Cardiac fibroblast (primary cell): Measurements from ENCODE around the gene IL19.
A peak's percentile ranks its signal among the peaks of the same experiment; 100 is the strongest.

Source experiments
- DNase-seq, 2 donors: peaks; one replicate each; pipeline versions ENCODE4 v3.0.0 to v3.0.0-alpha.2; 2010; ENCODE audit warnings: low read depth in 2 of 2
- H3K4me3 ChIP-seq, 2 donors: replicated peaks in 1 of 2; 1 replicate in 1 of 2; 2 replicates in 1 of 2; pipeline ENCODE4 v1.5.1; 2011; ENCODE audit warnings: low read depth in 2 of 2, low read length in 2 of 2, mild to moderate bottlenecking in 2 of 2, moderate library complexity in 1 of 2
- CTCF ChIP-seq: IDR thresholded peaks from one replicate; pipeline ENCODE4 v1.5.1; 2011; ENCODE audit warnings: low read depth, mild to moderate bottlenecking, low read length, inconsistent platforms

The IL19 gene

GRCh38 chr1:206805357-206805756 lies 34.8 kb downstream of the IL19 start:
- H3K4me3 ChIP-seq, result no peak overlapping the region
- DNase-seq, result no peak
- TF ChIP-seq CTCF, result no peak

GRCh38 chr1:206808615-206809014 lies 38.0 kb downstream of the IL19 start:
- TF ChIP-seq CTCF, result peak; percentile 52
- DNase-seq, result peak; percentile 59 to 66

DNA sequence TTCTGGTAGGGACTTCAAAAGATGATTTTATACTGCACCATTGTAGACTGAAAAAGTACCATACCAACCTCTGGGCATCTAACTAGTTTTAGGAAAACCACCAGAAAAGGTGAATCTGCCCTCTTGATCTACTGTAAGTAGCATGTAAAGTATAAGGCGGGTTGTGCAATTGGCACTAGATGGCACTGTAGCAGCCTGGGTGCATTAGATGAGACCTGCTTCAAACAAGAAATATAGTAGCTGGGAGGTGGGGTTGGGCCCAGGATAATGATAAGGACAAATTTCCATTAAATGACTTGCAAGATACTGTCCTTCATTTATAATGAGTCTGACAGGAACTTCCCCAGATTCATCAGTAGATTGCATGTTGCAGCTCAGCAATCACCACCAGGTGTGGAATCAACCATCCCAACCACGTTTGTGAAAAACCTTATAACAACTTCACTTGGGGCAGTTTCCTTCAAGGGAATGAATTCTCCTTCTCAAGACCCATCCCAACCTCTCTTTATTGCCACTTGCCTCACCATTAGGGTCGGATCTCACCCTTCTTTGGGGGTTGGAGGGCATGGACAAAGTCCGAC lies 39.0 kb downstream of the IL19 start:
- peak; percentile 68 to 74 for DNase-seq
- H3K4me3 ChIP-seq, result no peak overlapping the region
- TF ChIP-seq CTCF, result peak; percentile 54

More at GRCh38 chr1:206808615-206809014, 38.0 kb downstream of the IL19 start:
- H3K4me3 ChIP-seq, result no peak overlapping the region

GRCh38 chr1:206812471-206812870 lies 41.9 kb downstream of the IL19 start:
- no peak for TF ChIP-seq CTCF
- DNase-seq, result no peak
- no peak overlapping the region for H3K4me3 ChIP-seq

- TF ChIP-seq CTCF, result no peak
- H3K4me3 ChIP-seq, result no peak overlapping the region
- peak in 1 of 2 donors; percentile 91 for DNase-seq
Measured at GRCh38 chr1:206814716-206815341, 44.3 kb downstream of the IL19 start.

- no peak overlapping the region for H3K4me3 ChIP-seq
- TF ChIP-seq CTCF, result no peak
- DNase-seq, result peak; percentile 23 to 89
Measured at GRCh38 chr1:206816390-206817287, 46.1 kb downstream of the IL19 start.
